Keratinocyte (primary cell): ENCODE data around the gene HAND1. TPM values are rescaled to one million over a fixed set of nuclear protein-coding genes. Genes with fewer than 3 reads are reported as not detected.

ENCODE experiments used
- DNase-seq: peaks from one replicate; pipeline ENCODE4 v3.0.0-alpha.2; 2011; ENCODE audit warnings: low read depth, missing footprints, low spot score
- FAIRE-seq: peaks from 2 replicates; lab custom pipeline; 2011; peaks lifted over from hg19 to GRCh38; lab: Jason Lieb, UNC
- H2AFZ ChIP-seq: 2 replicates; pipeline ENCODE4 v1.6.0; 2012; ENCODE audit warnings: low read length, control low read depth, inconsistent platforms; ENCODE audit not compliant: control insufficient read depth
- H3K27ac ChIP-seq: 2 replicates; pipeline ENCODE4 v1.5.1; 2011; ENCODE audit warnings: low read length; ENCODE audit not compliant: control insufficient read depth, insufficient read depth
- H3K27me3 ChIP-seq: 3 replicates; pipeline ENCODE4 v1.6.0; 2011; ENCODE audit warnings: low read length; ENCODE audit not compliant: control insufficient read depth, insufficient read depth; ENCODE audit errors: extremely low read depth
- H3K36me3 ChIP-seq, 2 experiments: 2 replicates in 1 of 2; 3 replicates in 1 of 2; pipeline ENCODE4 v1.5.1; 2011; ENCODE audit warnings: low read length in 2 of 2, mild to moderate bottlenecking in 1 of 2; ENCODE audit not compliant: control insufficient read depth in 2 of 2, insufficient read depth in 2 of 2; ENCODE audit errors: extremely low read depth in 1 of 2
- H3K4me1 ChIP-seq: 3 replicates; pipeline ENCODE4 v1.5.1; 2011; ENCODE audit warnings: low read length; ENCODE audit not compliant: control insufficient read depth, insufficient read depth; ENCODE audit errors: extremely low read depth
- H3K4me2 ChIP-seq: 3 replicates; pipeline ENCODE4 v1.6.0; 2011; ENCODE audit warnings: low read depth, low read length; ENCODE audit not compliant: control insufficient read depth, insufficient read depth; ENCODE audit errors: extremely low read depth
- H3K4me3 ChIP-seq, 3 experiments: fragments of 200-600 bp in 1 of 3; sonication (generic) in 1 of 3; 2 replicates in 2 of 3; 3 replicates in 1 of 3; pipeline ENCODE4 v1.5.1; 2011 to 2016; ENCODE audit warnings: low read length in 3 of 3, mild to moderate bottlenecking in 3 of 3, control low read depth in 2 of 3, inconsistent platforms in 1 of 3, low read depth in 1 of 3, mixed read lengths in 1 of 3, mixed run types in 1 of 3, moderate library complexity in 1 of 3; ENCODE audit not compliant: control insufficient read depth in 2 of 3, insufficient read depth in 2 of 3; ENCODE audit errors: extremely low read depth in 1 of 3
- H3K79me2 ChIP-seq: 2 replicates; pipeline ENCODE4 v1.6.0; 2012; ENCODE audit warnings: low read length; ENCODE audit not compliant: control insufficient read depth, insufficient read depth
- H3K9ac ChIP-seq: 3 replicates; pipeline ENCODE4 v1.6.0; 2011; ENCODE audit warnings: low read length; ENCODE audit not compliant: control insufficient read depth, insufficient read depth; ENCODE audit errors: extremely low read depth
- H3K9me1 ChIP-seq: 3 replicates; pipeline ENCODE4 v1.6.0; 2011; ENCODE audit warnings: low read length; ENCODE audit not compliant: control insufficient read depth, insufficient read depth; ENCODE audit errors: extremely low read depth
- H3K9me3 ChIP-seq: 2 replicates; pipeline ENCODE4 v1.5.1; 2012; ENCODE audit warnings: low read depth, low read length; ENCODE audit not compliant: control insufficient read depth
- H4K20me1 ChIP-seq: 3 replicates; pipeline ENCODE4 v1.6.0; 2011; ENCODE audit warnings: low read length; ENCODE audit not compliant: control insufficient read depth, insufficient read depth; ENCODE audit errors: extremely low read depth
- CTCF ChIP-seq, 3 experiments: IDR thresholded peaks in 1 of 3; conservative IDR thresholded peaks in 1 of 3; optimal IDR thresholded peaks in 1 of 3; 2 replicates in 2 of 3; 3 replicates in 1 of 3; pipeline versions ENCODE3 to v1.5.1; 2011; ENCODE audit warnings: low read length in 3 of 3, mild to moderate bottlenecking in 3 of 3, moderate library complexity in 2 of 3, control low read depth in 1 of 3, inconsistent platforms in 1 of 3; ENCODE audit not compliant: insufficient read depth in 2 of 3; ENCODE audit errors: extremely low read depth in 1 of 3
- EZH2 ChIP-seq: IDR thresholded peaks from one replicate; pipeline ENCODE4 v1.6.1; 2012; ENCODE audit warnings: inconsistent platforms, mild to moderate bottlenecking, low read length, moderate library complexity
- dilution Hi-C: fragments of 300-500 bp; cut with MboI; formaldehyde crosslinking; loops from one replicate; pipeline ENCODE4 v1.7.0; 2020; ENCODE audit warnings: low sequenced_read_pairs; ENCODE audit not compliant: extremely low pct_ligation_motif_present
- polyA plus RNA-seq, 5 experiments: library from polyadenylated mRNA; depleted of rRNA in 3 of 5; stranded (reverse) in 3 of 5; stranded (forward) in 1 of 5; unstranded in 1 of 5; fragments of >200 nt; gene quantifications; 1 replicate in 1 of 5; 2 replicates in 3 of 5; 3 replicates in 1 of 5; pipeline versions ENCODE4 v1.2.1 to v1.2.3, GENCODE V29; 2011 to 2012; ENCODE audit warnings: missing spikeins in 2 of 5, low read depth in 1 of 5, low replicate concordance in 1 of 5

HAND1 gene
- polyA plus RNA-seq, 1 donor (not counting 4 experiments of a cell fraction or from before 2014, with no cell fraction given), result not detected

- TF ChIP-seq CTCF (optimal IDR thresholded peaks at IDR 0.05 in 1 of 3, IDR thresholded peaks at IDR 0.05 in 1 of 3, conservative IDR thresholded peaks at IDR 0.05 in 1 of 3; ENCODE audit: extremely low read depth in 1 of 3, insufficient read depth in 2 of 3, low read length in 3 of 3) (peak; percentile 85 to 91 (median 87)), EZH2 (no peak)
- Histone ChIP-seq H3K4me3 (no peak overlapping the region), H3K27me3 (peaks cover 28% of the 10 kb centered on the region), H2AFZ (no peak overlapping the region), H4K20me1 (no peaks in the 10 kb centered on the region), H3K9me3 (no peaks in the 10 kb centered on the region), H3K4me2 (no peak overlapping the region), H3K79me2 (no peaks in the 10 kb centered on the region), H3K9ac (no peak overlapping the region), H3K27ac (no peak overlapping the region), H3K36me3 (no peaks in the 10 kb centered on the region), H3K4me1 (no peaks in the 10 kb centered on the region), H3K9me1 (no peaks in the 10 kb centered on the region)
- DNase-seq (no peak), FAIRE-seq (peak; percentile 62)
- dilution Hi-C loops, result no loop called here
Observed at GRCh38 chr5:154467655-154468354, 10.2 kb downstream of the HAND1 start.

GRCh38 chr5:154466671-154467070, 11.4 kb downstream of the HAND1 start:
- Histone ChIP-seq H3K36me3 (no peaks in the 10 kb centered on the region), H3K79me2 (no peaks in the 10 kb centered on the region), H3K27me3 (peaks cover 18% of the 10 kb centered on the region), H4K20me1 (no peaks in the 10 kb centered on the region), H3K4me2 (no peak overlapping the region), H2AFZ (no peak overlapping the region), H3K9ac (no peak overlapping the region), H3K9me3 (no peaks in the 10 kb centered on the region), H3K4me3 (no peak overlapping the region), H3K27ac (no peak overlapping the region), H3K9me1 (no peaks in the 10 kb centered on the region), H3K4me1 (no peaks in the 10 kb centered on the region)
- DNase-seq, result no peak
- no peak for FAIRE-seq
- dilution Hi-C loops, result no loop called here
- TF ChIP-seq EZH2 (no peak), CTCF (optimal IDR thresholded peaks at IDR 0.05 in 1 of 3, IDR thresholded peaks at IDR 0.05 in 1 of 3, conservative IDR thresholded peaks at IDR 0.05 in 1 of 3; ENCODE audit: extremely low read depth in 1 of 3, insufficient read depth in 2 of 3, low read length in 3 of 3) (no peak)
